Epithelial cell of proximal tubule (primary cell): ENCODE measurements around the gene EXOSC9. TPM values are rescaled to one million over a fixed set of nuclear protein-coding genes. Genes with fewer than 3 reads are reported as not detected.
A peak's percentile ranks its signal among the peaks of the same experiment; 100 is the strongest.

Experiments
- DNase-seq: peaks from one replicate; pipeline ENCODE4 v3.0.0-alpha.2; 2011; ENCODE audit warnings: low read depth
- H3K4me3 ChIP-seq: 2 replicates; pipeline ENCODE4 v1.5.1; 2011; ENCODE audit warnings: low read depth, mild to moderate bottlenecking, low read length
- CTCF ChIP-seq: conservative IDR thresholded peaks from 2 replicates; pipeline ENCODE4 v1.5.1; 2012; ENCODE audit warnings: low read depth, mild to moderate bottlenecking, low read length
- total RNA-seq: library from RNA; depleted of rRNA; stranded (reverse); fragments of >200 nt; gene quantifications from 2 replicates; pipeline ENCODE4 v1.2.3, GENCODE V29; 2015

EXOSC9 gene
- total RNA-seq, 1 donor from 2014 or later: 55.5 TPM

GRCh38 chr4:121822047-121822446 is 20.9 kb downstream of the EXOSC9 start:
- H3K4me3 ChIP-seq: peak overlapping the region; percentile 81
- DNase-seq: no peak
- no peak for TF ChIP-seq CTCF

GRCh38 chr4:121822796-121823504 is 21.8 kb downstream of the EXOSC9 start:
- no peak for TF ChIP-seq CTCF
- H3K4me3 ChIP-seq: peak overlapping the region; percentile 81
- no peak for DNase-seq

- peak within 1 kb of the TSS; percentile 81 for H3K4me3 ChIP-seq
- no peak for TF ChIP-seq CTCF
- DNase-seq: peak; percentile 66
Observed at GRCh38 chr4:121823505-121824170, 22.5 kb downstream of the EXOSC9 start, which contains the start of gene CCNA2. TSS of gene CCNA2 (minus strand) at chr4:121823883. CDS start at chr4:121823628, 255 bp downstream.

- DNase-seq: no peak
- TF ChIP-seq CTCF: no peak
- H3K4me3 ChIP-seq: peak overlapping the region; percentile 81
Observed at GRCh38 chr4:121824171-121824527, 23.0 kb downstream of the EXOSC9 start.

- no peak for TF ChIP-seq CTCF
- no peak for DNase-seq
- H3K4me3 ChIP-seq: no peak overlapping the region
Observed at GRCh38 chr4:121824950-121825349, 23.8 kb downstream of the EXOSC9 start.

- no peak for DNase-seq
- no peak for TF ChIP-seq CTCF
- no peak overlapping the region for H3K4me3 ChIP-seq
Observed at GRCh38 chr4:121827853-121828252, 26.7 kb downstream of the EXOSC9 start.
